GM04504 (cell line): ENCODE data around the gene INSIG2.

Experiments used
- DNase-seq: peaks from one replicate; pipeline ENCODE4 v3.0.0-alpha.2; 2012; ENCODE audit warnings: low read depth

The INSIG2 gene

DNA sequence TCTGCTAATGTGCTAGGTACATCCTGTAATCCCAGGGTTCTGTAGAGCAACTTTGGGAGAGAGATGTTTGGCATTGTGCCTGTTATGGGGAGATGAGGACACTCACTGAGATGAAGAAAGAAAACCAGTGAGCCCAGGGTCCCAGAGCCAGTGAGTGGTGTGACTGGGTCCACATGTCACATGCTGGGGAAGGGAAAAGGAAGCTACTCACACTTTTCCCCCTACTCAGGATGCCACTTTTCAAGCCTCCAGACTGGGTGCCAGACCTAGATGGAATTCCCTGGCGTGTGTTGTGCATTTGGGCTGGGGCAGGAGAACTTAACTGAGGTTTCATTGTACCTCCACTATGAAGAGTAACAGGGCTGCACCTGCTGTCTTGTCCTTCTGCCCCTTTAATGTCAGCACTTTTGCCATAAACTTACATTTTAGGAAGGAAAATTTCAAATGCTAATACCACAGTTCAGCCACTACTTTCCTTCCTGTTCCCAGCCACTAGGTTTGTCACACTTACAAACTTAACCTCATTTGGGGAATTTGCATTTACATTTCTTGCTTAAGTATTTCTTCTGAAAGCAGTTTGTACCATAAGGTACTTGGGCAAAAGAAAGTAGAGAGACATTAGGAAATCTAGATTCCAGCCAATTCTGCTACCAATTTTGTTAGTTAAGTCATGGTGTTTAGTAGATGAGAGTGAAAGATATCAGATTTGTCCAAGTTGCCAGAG is 10.2 kb downstream of the INSIG2 start:
- no peak for DNase-seq

DNA sequence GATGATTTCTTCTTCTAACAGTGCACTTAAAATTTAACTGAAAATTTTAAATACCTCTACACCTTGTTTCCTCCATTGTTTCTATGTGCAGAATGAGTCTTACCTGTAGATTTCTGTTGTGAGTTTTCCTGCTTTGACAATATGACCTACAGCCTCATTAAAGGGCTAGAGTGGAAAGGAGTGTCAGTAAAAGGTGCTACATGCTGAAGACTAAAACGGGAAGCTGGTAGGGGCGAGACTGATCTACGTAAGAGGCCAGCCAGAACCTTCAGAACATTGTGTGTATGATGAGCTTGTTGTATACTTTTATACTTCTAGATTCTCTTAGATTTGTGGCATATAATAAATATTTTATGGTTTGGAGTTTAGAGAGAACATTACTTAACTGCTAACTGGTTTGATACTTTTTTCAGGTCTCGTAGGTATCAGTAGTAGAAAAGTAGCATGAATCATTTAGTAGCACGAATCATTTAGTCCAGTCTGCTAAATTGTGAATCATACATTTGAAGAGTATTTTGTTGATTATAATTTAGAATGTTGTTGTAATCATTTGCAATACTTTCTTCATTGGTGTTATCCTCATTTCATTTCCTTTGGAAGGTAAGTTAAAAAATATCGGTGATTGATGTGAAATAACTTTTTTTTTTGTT is 14.3 kb downstream of the INSIG2 start:
- DNase-seq: no peak

DNA sequence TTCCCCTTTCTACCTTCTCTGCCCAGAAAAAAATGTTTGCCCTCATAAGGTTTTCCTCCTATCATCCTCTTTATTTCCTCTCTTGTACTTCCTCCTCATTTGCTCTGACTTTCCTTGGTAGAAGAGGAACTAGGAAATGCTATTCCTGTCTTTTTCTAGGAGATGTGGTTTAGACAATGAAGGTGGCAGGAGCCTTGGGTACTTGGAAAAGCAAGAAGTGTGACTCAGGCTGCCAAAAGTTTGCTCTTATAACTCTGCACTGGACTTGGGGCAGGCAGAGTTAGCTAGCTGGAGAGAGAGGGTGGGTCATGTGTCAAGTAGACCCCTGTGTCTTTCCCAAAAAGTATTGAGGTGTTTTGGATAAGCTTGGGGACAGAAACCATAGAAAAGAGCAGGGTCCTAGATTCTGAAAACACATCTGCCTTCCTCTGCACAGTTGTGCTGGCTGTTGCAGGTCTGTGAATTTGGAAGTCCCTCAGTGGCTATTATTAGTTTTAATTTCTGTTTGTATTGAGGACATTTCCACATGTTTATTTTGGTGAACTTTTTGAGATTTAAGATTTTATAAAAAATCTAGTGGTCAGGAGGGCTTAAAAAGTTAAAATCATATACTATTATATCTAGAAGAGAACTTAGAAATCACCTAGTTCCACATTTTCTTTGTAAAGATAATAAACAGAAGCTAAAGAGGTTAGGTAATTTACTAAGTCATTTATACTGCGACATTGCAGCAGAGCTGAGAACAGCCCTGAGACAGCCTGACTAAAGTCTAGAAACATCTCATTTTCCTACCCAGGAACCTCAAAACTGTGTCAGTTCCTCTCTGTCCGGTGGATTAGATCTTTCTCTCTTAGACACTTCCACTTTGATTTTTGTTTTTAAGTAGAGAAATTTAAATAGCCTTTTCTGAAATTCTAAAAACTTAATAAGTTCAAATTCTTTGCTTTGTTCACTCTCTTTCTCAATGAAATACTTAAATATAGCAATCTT is 16.0 kb downstream of the INSIG2 start:
- no peak for DNase-seq

DNA sequence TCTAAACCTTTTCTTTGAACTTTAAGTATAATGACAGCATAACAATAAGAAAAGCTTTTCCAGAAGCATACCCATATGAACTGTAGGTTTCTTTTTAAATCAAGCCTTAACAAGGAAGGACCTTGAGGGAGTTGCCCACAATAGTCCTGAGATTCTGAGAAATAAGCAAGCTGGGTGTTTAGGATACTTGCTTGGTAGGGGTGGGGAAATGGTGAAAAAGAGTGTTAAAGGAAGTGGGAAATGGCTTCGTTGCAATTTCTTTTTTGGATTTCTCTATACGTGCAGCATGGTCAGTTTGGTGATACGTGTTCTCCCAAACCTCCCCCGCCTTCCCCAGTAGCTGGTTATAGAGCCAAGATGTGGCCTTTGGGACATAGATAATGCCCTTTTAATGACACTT is 17.2 kb downstream of the INSIG2 start:
- no peak for DNase-seq

DNA sequence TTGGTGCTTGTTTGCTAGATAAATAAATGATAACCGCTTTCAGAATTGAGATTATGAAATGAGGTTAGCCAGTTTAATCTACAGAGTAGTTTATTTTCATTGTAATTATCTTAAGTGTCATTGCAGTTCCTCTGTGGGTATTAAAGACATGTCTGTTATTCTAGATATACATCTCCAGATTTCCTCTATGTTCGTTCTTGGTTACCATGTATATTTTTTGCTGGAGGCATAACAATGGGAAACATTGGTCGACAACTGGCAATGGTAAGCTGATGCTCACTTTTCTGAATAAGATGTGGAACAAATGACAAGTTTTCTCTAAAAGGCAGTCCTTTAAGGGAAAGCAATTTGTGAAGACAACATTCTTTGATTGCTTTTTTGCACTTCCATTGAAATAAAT is 18.7 kb downstream of the INSIG2 start:
- DNase-seq: no peak

DNA sequence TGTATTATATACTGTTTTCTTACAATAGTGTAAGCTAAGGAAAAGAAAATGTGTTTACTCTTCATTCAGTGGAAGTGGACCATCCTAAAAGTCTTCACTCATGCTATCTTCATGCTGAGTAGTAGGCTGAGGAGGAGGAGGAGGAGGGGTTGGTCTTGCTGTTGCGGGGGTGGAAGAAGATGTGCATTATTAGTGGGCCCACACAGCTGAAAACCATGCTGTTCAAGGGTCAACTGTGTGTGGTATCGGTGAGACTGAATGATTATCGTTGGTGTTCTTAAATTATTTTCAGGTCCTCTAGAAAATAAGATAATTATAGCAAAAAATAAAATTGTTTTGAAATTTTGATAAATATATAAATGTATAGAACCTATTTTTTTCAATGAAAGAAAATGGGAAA is 22.0 kb downstream of the INSIG2 start:
- no peak for DNase-seq

DNA sequence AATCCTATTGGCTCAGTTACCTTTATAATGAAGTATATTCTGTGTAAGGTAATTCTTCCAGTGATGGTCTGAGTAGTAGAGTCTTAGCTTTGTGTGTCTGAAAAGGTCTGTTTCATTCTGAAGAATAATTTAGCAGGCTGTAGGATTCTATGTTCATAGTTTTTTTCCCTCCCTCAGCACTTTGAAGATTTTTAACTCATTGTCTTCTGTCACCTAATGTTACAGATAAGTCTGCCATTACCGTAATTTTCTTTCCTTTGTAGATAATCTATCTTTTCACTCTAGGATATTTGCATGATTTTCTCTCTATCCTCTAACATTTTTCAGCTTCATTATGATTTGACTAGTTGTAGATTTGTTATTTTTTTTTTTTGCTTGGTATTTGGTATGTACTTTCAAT is 22.7 kb downstream of the INSIG2 start:
- DNase-seq: no peak

DNA sequence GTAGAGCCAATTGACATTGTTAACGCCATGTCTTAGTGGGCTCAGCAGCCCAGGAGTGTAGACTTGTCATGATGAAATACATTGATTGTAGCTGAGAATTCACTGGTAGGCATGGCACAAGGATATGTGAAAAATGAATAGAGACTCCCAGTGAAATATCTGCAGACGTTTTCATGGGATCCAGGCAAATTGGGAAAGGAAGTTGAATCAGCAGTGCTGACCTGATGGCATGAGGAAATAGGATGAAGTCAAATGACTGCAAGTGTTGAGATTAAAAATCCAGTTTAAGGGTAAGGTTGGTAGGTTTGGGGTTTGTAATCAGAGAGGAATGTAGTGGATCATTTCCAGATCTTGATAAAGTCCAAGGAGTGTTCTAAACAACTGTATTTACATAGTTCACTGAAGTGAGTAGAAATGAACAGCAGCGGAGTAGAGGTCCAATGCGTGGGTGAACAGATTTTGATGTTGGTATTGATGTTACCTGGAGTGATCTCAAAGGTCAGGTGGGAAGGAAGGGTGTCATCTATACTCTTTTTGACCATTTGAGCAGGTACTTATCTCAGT is 24.6 kb downstream of the INSIG2 start:
- peak; percentile 67 for DNase-seq

DNA sequence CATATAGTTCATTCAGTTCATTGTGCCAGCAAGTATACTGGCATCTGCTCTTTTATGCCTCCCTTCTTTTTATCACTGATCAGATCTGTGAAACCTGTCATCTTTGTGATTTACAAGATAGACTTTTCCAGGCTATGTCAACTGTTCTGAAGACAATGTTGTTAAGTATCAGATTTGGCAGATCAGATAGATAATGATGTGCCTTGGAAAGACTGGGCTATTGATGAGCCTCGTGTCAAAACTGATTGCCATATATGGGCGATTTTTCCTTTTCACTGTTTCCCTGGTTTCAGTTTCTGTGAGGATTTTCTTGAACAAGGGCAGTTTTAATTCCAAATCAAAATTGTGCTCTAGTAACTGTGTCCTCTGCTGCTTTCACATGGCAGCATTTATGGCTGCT is 26.6 kb downstream of the INSIG2 start:
- DNase-seq: no peak

DNA sequence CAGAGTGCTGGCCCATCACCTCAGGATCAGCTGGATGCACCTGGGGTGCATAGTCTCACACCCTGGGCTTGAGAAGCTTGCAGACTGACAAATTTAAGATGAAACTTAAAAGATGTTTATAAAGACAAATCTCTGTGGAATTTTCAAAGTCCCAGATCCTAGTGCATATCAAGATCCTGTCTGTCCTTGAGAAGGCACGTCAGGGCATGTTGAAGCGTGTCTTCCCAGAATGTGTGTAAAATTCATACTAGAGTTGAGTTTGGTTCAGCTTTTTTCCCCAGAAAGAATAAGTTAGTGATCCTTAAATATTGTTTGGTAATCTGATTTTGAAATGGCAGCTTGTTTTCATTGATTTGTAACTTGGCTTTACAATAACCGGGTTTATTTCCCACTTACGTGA is 27.5 kb downstream of the INSIG2 start:
- no peak for DNase-seq

DNA sequence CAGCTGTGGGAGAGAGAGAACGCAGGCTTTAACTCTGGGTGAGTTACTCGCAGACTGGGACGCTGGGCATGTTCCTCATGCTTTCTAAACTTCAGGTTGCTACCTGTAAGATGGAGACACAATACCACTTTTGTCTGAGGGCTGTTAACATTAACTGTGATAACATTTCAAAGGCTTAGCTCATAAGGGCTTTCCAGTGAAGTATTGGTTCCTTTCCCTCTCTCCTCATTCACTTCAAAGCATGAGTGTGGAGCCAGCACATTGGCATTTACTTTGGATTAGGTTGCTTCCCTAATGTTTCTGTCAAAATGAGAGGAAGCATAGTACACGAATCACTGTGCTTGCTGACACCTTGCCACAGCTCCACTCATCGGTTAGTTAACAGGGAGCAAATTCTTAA is 30.2 kb downstream of the INSIG2 start:
- DNase-seq: no peak

DNA sequence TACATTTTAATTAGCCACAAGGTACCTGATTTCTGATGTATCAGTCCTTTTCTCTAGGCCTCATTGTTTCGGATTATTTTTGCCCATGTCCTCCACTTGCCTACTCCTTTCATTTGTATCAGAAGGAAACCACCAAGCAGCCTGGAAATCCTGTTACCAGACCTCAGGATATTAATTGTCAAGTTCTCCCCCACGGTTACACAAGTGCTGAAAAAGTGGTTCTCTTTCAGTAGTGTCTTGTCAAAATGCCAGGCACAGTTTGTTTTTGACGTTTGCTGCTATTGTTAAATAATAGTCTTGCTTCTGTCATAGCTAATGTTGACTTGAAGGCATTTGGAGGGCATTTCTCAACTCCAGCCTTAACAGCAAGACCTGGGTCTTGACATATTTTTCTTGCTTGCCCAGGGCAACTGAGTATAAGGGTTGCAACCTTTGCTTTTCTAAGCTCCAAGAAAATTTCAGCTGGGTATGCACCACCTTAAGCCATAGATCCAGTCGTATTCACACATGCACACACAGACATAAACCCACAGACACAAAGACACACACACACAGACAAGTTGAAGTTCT is 31.0 kb downstream of the INSIG2 start:
- no peak for DNase-seq

DNA sequence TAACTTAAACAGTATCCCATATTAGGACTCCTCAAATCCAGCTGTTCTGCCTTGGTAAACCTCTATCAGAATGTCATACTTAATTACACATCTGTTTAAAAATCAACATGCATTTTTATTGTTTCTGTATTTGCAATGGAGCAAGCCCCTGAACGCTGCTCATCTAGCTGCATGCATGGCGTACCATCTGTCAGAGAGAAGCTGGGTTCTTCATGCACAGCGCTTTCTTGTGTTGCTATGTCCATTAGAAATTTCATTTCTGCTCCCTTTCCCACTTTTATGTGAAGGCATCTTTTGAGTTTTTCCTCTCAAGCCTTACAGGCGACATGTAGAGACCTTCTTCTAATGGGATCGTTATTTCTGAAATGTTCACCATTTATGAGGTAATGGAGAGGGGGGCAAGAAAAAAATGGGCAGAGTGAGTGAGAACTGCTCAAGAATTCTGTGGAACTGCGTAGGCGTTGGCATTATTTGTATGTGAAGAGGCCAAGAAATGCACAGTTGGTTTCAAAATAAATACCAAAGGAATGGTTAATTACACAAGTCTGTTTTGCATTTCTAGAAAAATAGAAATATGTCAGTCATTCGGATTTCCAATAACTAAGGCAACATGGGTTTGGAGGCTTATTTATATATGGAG is 31.6 kb downstream of the INSIG2 start:
- DNase-seq: peak; percentile 46

DNA sequence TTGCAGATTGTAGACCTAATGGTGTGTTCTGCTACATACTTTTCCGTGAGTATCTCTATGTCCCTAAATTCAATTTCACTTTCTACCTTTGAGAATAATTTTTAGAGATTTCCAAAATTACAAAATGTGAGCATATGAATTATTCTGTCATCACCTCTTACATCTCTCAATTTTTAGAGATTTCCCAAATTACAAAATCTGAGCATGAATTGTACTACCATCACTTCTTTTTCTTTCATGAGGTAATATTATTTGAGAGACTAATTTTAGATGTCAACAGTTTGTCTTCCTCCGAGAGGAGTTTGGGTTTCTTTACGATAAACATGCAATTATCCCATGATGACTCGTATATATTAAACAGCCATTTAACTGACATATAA is 32.1 kb downstream of the INSIG2 start:
- DNase-seq: no peak

DNA sequence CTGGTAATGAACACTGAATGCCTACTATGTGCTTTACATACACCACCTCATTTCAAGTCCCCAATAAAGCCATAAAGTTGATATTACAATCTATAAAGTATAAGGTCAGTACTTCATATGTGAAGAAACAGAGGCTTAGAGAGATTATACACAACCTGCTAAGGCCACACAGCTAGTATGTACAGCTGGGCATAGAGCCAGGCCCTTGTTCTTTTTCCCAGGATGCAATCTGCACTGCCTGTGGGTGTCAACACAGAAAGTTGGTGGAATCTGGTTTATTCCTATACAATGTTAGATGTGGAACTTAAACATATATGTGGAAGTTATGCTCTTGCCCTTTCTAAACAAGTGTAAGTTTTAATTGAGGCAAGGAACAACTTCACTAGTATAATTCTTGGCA is 32.8 kb downstream of the INSIG2 start:
- no peak for DNase-seq

DNA sequence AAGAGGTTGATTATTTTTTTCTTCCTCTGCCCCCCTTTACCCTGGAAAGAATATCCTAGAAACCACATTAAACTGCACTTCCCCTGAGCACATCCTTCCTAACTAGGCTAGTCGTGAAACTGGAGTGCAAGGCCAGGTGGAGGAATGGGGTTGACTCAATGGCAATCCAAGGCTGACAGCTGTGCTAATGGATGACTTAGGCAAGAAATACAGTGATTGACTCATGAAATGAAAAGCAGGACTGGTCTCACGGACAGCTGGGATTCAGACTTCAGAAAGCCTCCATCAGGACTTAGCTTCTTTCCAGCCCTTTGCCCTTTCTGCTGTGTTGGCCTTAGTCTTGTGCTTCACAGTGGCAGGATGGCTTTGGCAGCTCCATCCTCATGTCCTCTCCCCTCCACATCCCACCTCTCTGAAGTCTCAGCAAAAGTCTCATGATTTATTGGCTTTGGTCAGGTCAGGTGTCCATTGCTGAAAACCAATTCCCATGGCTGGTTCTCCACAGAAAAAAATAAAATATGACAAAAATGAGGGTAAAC is 33.8 kb downstream of the INSIG2 start:
- DNase-seq: no peak

DNA sequence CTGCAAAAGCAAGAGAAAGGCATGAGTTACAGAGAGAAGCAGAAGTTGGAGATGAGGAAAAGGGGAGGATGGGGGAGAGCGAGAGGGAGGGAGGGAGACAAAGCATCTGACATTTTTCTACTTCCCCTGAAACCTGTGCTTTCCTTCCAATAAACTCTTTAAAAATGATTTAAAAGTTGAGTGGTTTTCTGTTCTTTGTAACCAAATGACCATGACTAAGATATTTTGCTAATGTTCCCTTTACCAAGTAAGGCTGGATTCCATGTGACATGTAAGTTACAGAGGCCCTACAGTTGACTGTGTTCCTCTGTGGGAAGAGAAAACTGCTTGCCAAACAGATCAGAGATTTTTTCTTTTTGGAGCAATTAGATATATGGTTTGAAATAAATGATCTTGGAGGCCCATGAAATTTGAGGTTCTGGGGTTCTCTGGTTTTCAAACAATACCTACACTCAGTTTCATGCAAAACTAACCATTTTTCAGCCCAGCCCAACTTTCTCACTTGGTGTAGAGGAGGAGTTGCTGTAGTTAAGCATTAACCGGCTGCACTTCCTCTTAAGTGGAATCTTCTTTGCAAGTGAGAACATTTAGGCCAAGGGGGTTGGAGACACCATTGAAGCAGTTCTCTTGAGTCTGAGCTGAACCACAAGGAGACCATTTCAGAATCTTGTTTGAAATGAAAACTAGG is 34.5 kb downstream of the INSIG2 start:
- DNase-seq: no peak

DNA sequence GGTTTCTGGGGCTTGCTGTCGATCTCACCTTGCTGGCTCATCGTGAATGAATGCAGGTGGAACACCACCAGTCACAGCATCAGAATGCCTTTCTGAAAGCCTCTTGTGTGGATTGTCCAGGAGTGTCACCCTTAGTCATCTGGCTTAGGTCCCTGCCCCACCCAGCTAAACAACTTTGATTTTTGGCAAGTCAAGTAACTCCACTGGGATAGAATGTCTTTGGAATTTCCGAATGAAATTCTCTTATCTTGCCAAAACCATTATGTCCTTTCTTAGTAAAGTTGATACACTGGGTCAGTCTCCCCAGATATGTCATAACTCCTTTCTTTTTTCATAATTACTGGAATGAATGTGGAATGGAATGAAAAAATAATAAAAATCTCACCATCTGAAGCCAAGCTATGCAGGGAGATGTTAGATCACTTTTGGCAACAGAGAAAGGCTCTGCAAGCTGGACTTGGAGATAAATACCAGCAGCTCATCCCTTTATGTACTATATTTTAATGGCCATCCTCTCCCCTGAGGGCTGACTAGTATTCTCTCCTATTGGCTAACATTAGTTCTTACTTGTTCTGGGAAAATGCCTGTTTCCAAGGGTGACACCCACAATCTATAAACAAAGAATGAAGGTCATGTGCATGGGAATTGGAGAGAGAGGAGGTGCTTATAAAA is 35.4 kb downstream of the INSIG2 start:
- peak; percentile 99 for DNase-seq

DNA sequence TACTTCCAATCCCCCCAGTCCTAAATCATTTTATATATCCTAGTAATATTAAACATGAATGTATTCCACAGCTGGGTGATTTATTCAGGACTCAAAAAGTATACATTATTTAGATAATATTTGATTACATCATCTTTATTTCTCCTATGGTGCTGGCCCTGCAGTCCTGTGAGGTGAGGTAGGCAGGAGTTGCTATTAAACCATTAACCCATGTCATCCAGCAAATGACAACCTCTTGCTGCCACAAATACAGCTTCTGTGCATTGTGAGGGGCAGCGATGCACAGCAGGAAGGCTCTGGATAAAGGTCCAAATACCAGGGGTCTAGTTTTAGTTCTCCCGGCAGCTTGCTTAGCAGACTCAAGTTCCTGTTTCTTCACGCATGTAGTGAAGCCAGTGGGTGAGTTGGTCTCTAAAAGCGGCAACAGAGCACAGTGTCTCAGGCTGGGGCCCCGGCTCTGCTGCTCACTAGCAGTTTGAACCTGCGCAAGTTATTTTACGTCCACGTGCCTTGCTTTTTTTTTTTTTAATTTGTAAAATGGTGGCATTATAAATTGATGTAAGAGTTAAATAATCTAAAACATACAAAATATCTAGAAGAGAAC is 36.1 kb downstream of the INSIG2 start:
- DNase-seq: no peak

DNA sequence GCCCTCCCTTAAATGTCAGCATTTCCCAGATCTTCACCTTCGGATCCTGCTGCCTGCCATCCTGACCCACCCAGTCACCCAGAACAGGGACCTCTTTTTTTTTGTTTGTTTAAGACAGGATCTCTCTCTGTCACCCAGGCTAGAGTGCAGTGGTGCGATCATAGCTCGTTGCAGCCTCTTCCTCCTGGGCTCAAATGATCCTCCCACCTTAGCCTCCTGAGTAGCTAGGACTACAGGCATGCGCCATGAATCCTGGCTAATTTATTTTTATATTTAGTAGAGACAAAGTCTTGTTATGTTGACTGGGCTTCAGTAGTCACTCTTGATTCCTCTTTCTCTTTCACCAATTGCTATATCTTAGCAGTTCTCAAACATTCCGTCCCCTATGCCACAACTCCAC is 39.0 kb downstream of the INSIG2 start:
- DNase-seq: no peak
